H1 (cell line): Measurements from ENCODE around the gene SMTNL1. TPM values are rescaled to one million over a fixed set of nuclear protein-coding genes. Genes with fewer than 3 reads are reported as not detected.

Experiments used
- ATF3 ChIP-seq: IDR thresholded peaks from 2 replicates; pipeline ENCODE4 v1.6.1; 2011; ENCODE audit warnings: low read depth, mild to moderate bottlenecking, low read length; ENCODE audit not compliant: insufficient read depth
- CEBPB ChIP-seq: IDR thresholded peaks from 2 replicates; pipeline ENCODE4 v1.6.1; 2012; ENCODE audit warnings: low read depth, low read length
- CHD1 ChIP-seq: IDR thresholded peaks from 2 replicates; pipeline ENCODE4 v1.6.1; 2012; ENCODE audit warnings: low read depth, low read length, improper control_type of control experiment
- CREB1 ChIP-seq: IDR thresholded peaks from 2 replicates; pipeline ENCODE4 v1.6.1; 2012; ENCODE audit warnings: inconsistent platforms
- CTCF ChIP-seq, 3 experiments: IDR thresholded peaks; 1 replicate in 2 of 3; 2 replicates in 1 of 3; pipeline versions ENCODE4 v1.5.1 to v1.6.1; 2011; ENCODE audit warnings: low read length in 3 of 3, mild to moderate bottlenecking in 3 of 3, inconsistent platforms in 2 of 3, low read depth in 1 of 3, moderate library complexity in 1 of 3; ENCODE audit not compliant: insufficient read depth in 1 of 3; ENCODE audit errors: control extremely low read depth in 1 of 3
- E2F6 ChIP-seq: IDR thresholded peaks from 2 replicates; pipeline ENCODE4 v1.6.1; 2012; ENCODE audit warnings: inconsistent platforms
- EGR1 ChIP-seq: IDR thresholded peaks from 2 replicates; pipeline ENCODE4 v1.6.1; 2011; ENCODE audit warnings: low read depth, low read length, borderline replicate concordance
- GABPA ChIP-seq: IDR thresholded peaks from 2 replicates; pipeline ENCODE4 v1.6.1; 2011; ENCODE audit warnings: mild to moderate bottlenecking, low read length, moderate library complexity, borderline replicate concordance; ENCODE audit not compliant: insufficient read depth
- GTF2F1 ChIP-seq: IDR thresholded peaks from 2 replicates; pipeline ENCODE4 v1.6.1; 2012; ENCODE audit warnings: low read depth, low read length, improper control_type of control experiment, borderline replicate concordance
- JUN ChIP-seq: IDR thresholded peaks from 2 replicates; pipeline ENCODE4 v1.6.1; 2011; ENCODE audit warnings: low read depth, mild to moderate bottlenecking, improper control_type of control experiment, low read length
- POLR2A ChIP-seq, 2 experiments: IDR thresholded peaks; 1 replicate in 1 of 2; 2 replicates in 1 of 2; pipeline ENCODE4 v1.6.1; 2011; ENCODE audit warnings: low read depth in 2 of 2, low read length in 2 of 2, mild to moderate bottlenecking in 2 of 2; ENCODE audit errors: control extremely low read depth in 1 of 2
- RAD21 ChIP-seq, 2 experiments: IDR thresholded peaks in 1 of 2; conservative IDR thresholded peaks in 1 of 2; 2 replicates each; pipeline ENCODE4 v1.6.1; 2011; ENCODE audit warnings: low read depth in 2 of 2, low read length in 2 of 2, improper control_type of control experiment in 1 of 2, inconsistent platforms in 1 of 2, mild to moderate bottlenecking in 1 of 2, moderate library complexity in 1 of 2
- SIN3A ChIP-seq, 2 experiments: IDR thresholded peaks in 1 of 2; conservative IDR thresholded peaks in 1 of 2; 2 replicates each; pipeline ENCODE4 v1.6.1; 2011 to 2012; ENCODE audit warnings: low read length in 2 of 2, improper control_type of control experiment in 1 of 2, low read depth in 1 of 2, mild to moderate bottlenecking in 1 of 2
- SP2 ChIP-seq: IDR thresholded peaks from 2 replicates; pipeline ENCODE4 v1.6.1; 2012; ENCODE audit warnings: mild to moderate bottlenecking, low read length, inconsistent platforms
- SRF ChIP-seq: IDR thresholded peaks from 2 replicates; pipeline ENCODE4 v1.6.1; 2011; ENCODE audit warnings: mild to moderate bottlenecking, low read depth, low read length, moderate library complexity
- SUZ12 ChIP-seq: fragments of 200-600 bp; sonication (generic); IDR thresholded peaks from 2 replicates; pipeline ENCODE4 v1.6.1; 2012; ENCODE audit warnings: mild to moderate bottlenecking, inconsistent platforms, low read length, moderate library complexity, mixed read lengths
- TAF1 ChIP-seq: IDR thresholded peaks from 2 replicates; pipeline ENCODE4 v1.6.1; 2011; ENCODE audit warnings: mild to moderate bottlenecking, low read depth, low read length
- TEAD4 ChIP-seq: IDR thresholded peaks from 2 replicates; pipeline ENCODE4 v1.6.1; 2012; ENCODE audit warnings: low read depth, low read length, inconsistent platforms, mixed read lengths
- polyA plus RNA-seq, 7 experiments: library from polyadenylated mRNA; depleted of rRNA in 3 of 7; stranded (reverse) in 5 of 7; unstranded in 2 of 7; fragments of >200 nt in 5 of 7; fragments of 200-250 nt in 2 of 7; gene quantifications; 1 replicate in 5 of 7; 2 replicates in 1 of 7; 4 replicates in 1 of 7; pipeline versions ENCODE4 v1.2.1 to v1.2.3, GENCODE V29; 2011 to 2013; ENCODE audit warnings: missing spikeins in 2 of 7, mixed read lengths in 2 of 7
- total RNA-seq: library from RNA; stranded (reverse); fragmentation: NEBNext Ultra II Directional; extraction: Animal tissue kit (Norgen Biotek cat#: 25700); gene quantifications from 2 replicates; pipeline ENCODE4 v1.2.1, GENCODE V29; 2021

The SMTNL1 gene
- total and polyA plus RNA-seq, 2 of the 8 experiments (the other 6 are each of a cell fraction or from before 2014, with no cell fraction given), result 0.18 TPM; not detected in 1

GRCh38 chr11:57530596-57531507 is 6.5 kb upstream of the SMTNL1 start, which contains the start of gene TIMM10 (continued):
- TF ChIP-seq CTCF (IDR thresholded peaks at IDR 0.05; ENCODE audit: control extremely low read depth in 1 of 3, insufficient read depth in 1 of 3, low read depth in 1 of 3, low read length in 3 of 3) (no peak), POLR2A (IDR thresholded peaks at IDR 0.05; ENCODE audit: control extremely low read depth in 1 of 2, low read depth in 2 of 2, low read length in 2 of 2) (peak in 1 of 2 experiments; percentile 65; a peak in 1 of 3 replicates), SP2 (peak; percentile 99), GTF2F1 (no peak), SRF (no peak), CREB1 (peak; percentile 27; the same call in 1 of the 2 replicates), CEBPB (no peak), SUZ12 (no peak), CHD1 (no peak), EGR1 (peak; percentile 98), TAF1 (peak; percentile 68; the same call in 1 of the 2 replicates), SIN3A (conservative IDR thresholded peaks at IDR 0.05 in 1 of 2, IDR thresholded peaks at IDR 0.05 in 1 of 2; ENCODE audit: low read depth in 1 of 2, low read length in 2 of 2) (peak; percentile 80 to 95), TEAD4 (peak; percentile 53; the same call in 1 of the 2 replicates), JUN (no peak), RAD21 (IDR thresholded peaks at IDR 0.05 in 1 of 2, conservative IDR thresholded peaks at IDR 0.05 in 1 of 2; ENCODE audit: low read depth in 2 of 2, low read length in 2 of 2) (peak in 1 of 2 experiments; percentile 13; a peak in 1 of 4 replicates), ATF3 (no peak), GABPA (peak; percentile 69; the same call in 1 of the 2 replicates), E2F6 (peak; percentile 73)
